SK-N-SH (cell line): ENCODE data around the gene RFTN1.

ENCODE experiments used
- EP300 ChIP-seq, 2 experiments: IDR thresholded peaks; 2 replicates each; pipeline versions ENCODE4 v1.4.0 to v1.6.1; 2012; ENCODE audit warnings: borderline replicate concordance in 1 of 2, low read depth in 1 of 2, low read length in 1 of 2
- FOXM1 ChIP-seq: IDR thresholded peaks from 2 replicates; pipeline ENCODE4 v1.4.0; 2012; ENCODE audit warnings: low read depth, mild to moderate bottlenecking
- MEF2A ChIP-seq: IDR thresholded peaks from 2 replicates; pipeline ENCODE4 v1.4.0; 2012; ENCODE audit warnings: low read depth, borderline replicate concordance
- POLR2AphosphoS5 ChIP-seq: IDR thresholded peaks from 2 replicates; pipeline ENCODE4 v1.6.1; 2012; ENCODE audit warnings: low read depth, low read length
- SMC3 ChIP-seq: IDR thresholded peaks from 2 replicates; pipeline ENCODE4 v1.6.1; 2012; ENCODE audit warnings: low read depth, low read length, improper control_type of control experiment
- TF ChIP-seq, protein P1 (sequence below): fragments of 200-600 bp; sonication (generic); IDR thresholded peaks from 2 replicates; pipeline ENCODE4 v1.6.1; 2017; ENCODE audit warnings: antibody characterized with exemption, mild to moderate bottlenecking, moderate library complexity

DNA sequence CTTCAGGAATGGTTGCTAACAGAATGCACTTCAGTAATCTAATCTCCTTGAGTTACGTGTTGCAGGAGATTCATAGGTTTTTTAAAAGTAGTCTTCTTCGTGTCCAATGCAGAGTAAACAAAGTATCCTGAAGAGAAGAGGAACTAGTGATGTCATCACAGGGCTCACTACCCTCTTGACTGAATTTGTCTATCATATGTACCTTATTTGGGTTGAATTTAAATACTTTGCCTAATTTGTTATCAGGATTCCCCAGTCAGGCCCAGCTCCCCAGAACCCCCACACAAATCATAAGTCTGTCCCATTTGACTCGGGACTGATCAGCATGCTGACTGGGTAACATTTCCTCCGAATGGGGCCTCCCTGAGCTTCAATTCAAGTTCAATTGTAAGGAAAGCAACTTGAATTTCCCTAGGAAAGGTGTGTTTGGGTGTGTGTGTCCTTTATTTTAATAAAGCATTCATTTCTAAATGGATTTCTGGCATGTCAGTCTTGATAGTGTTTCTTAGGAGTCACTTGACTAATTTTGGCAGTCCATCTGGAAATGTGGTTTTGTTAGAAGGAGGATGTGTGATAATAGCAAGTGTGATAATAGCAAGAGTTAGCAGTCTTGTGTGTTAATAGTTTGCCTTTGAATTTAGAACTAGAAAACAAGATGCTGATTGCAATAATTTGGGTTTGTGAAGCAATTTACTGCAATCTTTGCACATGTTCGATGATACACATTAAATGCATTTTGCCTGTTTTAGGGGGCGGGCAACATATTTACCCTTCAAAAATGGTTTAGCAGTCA lies 226.6 kb downstream of the RFTN1 start:
- TF ChIP-seq FOXM1 (no peak), SMC3 (no peak), MEF2A (no peak), EP300 (IDR thresholded peaks at IDR 0.05; ENCODE audit: borderline replicate concordance in 1 of 2, low read depth in 1 of 2, low read length in 1 of 2) (no peak), POLR2AphosphoS5 (no peak)
- TF ChIP-seq, protein P1, sequence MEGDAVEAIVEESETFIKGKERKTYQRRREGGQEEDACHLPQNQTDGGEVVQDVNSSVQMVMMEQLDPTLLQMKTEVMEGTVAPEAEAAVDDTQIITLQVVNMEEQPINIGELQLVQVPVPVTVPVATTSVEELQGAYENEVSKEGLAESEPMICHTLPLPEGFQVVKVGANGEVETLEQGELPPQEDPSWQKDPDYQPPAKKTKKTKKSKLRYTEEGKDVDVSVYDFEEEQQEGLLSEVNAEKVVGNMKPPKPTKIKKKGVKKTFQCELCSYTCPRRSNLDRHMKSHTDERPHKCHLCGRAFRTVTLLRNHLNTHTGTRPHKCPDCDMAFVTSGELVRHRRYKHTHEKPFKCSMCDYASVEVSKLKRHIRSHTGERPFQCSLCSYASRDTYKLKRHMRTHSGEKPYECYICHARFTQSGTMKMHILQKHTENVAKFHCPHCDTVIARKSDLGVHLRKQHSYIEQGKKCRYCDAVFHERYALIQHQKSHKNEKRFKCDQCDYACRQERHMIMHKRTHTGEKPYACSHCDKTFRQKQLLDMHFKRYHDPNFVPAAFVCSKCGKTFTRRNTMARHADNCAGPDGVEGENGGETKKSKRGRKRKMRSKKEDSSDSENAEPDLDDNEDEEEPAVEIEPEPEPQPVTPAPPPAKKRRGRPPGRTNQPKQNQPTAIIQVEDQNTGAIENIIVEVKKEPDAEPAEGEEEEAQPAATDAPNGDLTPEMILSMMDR = no peak
